TTC549 (cell line): Measurements from ENCODE around the gene SLC12A4.
"Not testable (repeated sequence)": the region's sequence is repeated elsewhere in the genome, so short reads cannot be mapped to it uniquely, and the experiment has no call there.

Source experiments
- FAIRE-seq: peaks from 2 replicates; lab custom pipeline; 2012; peaks lifted over from hg19 to GRCh38; lab: Jason Lieb, UNC

SLC12A4 gene

DNA sequence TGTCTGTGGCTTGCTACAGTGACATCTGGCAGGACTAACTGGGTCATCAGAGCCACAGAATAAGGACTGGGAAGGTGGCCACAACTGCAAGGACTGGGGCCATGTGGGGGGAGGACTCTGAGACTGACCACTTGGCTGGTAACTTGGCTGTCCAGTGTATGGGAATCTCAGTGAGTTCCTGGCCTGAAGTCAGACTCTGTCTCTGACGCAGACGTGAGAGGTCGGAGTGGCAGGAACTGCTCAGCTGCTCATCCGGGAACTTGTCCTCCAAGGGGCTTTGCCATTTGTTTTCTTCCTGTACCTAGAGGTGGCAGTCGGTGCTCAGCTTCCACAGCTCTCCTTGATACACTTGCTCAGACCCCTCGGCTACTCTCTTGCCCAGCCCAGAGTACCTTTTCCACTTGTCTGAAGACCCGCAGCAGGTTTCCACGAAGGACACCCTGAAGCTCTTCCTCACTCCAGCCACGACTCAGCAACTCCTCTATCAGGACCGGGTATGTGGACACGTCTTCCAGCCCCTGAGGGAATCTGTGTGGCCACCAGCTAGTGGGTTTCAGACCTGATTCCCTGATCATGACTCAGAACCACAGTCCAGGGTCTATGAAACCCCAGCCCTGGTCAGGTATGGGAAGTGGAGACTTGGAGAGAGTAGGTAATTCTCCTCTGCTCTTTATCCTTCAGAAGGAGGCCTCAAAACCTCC, 19.2 kb upstream of the SLC12A4 start:
- FAIRE-seq = no peak

DNA sequence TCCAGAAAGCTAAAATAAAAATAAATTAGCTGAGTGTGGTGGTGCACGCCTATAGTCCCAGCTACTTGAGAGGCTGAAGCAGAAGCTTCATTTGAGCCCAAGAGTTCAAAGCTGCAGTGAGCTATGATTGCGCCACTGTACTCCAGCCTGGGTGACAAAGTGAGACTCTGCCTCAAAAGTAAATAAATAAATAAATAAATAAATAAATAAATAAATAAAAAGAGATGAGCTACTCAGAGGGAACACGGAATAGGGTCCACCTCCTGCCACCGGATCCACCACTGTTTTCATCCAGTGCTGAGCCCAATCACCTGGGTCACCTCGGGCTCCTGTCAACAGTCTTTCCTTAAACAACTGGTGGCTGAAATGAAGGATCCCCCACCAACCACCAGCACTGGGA, 18.5 kb upstream of the SLC12A4 start:
- FAIRE-seq = no peak

DNA sequence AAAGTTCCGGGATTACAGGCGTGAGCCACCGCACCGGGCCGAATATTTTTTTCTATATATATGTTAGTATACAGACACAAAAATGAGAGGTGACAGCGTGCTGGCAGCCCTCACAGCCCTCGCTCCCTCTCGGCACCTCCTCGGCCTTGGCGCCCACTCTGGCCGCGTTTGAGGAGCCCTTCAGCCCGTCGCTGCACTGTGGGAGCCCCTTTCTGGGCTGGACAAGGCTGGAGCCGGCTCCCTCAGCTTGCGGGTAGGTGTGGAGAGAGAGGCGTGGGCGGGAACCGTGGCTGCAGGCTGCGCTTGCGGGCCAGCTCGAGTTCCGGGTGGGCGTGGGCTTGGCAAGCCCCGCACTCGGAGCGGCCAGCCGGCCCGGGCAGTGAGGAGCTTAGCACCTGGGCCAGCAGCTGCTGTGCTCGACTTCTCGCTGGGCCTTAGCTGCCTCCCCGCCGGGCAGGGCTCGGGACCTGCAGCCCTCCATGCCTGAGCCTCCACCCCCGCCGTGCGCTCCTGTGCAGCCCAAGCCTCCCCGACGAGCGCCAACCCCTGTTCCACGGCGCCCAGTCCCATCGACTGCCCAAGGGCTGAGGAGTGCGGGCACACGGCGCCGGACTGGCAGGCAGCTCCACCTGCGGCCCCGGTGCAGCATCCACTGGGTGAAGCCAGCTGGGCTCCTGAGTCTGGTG, 13.7 kb upstream of the SLC12A4 start:
- no peak for FAIRE-seq

DNA sequence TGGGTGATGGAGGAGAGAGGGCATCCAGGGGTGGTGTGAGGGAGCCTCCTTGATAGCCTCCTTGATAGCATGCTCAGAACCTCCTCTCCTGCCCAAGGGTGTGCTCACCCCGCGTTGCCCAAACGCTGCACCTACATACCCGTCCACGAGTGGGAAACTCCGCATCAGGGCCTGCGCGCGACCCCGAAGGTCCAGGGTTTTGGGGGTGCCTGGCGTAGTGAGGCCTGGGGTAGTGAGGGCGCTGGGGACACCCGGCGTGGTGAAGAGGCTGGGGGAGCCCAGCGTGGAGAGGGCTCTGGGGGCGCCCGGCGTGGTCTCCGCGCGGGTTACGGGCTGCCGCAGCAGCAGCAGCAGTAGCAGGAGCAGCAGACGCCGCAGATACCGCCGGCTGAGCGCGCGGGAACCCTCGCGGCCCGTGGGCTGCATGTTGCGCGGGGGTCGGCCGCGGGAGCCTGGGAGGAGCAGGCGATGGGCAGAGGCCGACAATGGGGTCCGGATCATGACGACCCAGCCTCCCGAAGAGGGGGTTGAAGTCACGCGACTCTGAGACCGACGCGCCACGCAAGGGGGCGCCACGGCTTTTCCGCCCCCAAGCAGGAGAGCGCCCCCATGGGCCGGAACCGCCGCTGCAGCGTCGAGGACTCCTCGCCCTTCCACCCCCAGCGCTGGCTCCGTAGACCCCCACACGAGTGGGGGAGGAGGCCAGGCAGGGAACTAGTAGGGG, 11.7 kb upstream of the SLC12A4 start, which contains the start of gene DPEP3:
Gene DPEP3 (minus strand): TSS at position 545 of the 724 bp plus-strand sequence. CDS start 119 bp downstream, at position 426.
- FAIRE-seq = no peak

DNA sequence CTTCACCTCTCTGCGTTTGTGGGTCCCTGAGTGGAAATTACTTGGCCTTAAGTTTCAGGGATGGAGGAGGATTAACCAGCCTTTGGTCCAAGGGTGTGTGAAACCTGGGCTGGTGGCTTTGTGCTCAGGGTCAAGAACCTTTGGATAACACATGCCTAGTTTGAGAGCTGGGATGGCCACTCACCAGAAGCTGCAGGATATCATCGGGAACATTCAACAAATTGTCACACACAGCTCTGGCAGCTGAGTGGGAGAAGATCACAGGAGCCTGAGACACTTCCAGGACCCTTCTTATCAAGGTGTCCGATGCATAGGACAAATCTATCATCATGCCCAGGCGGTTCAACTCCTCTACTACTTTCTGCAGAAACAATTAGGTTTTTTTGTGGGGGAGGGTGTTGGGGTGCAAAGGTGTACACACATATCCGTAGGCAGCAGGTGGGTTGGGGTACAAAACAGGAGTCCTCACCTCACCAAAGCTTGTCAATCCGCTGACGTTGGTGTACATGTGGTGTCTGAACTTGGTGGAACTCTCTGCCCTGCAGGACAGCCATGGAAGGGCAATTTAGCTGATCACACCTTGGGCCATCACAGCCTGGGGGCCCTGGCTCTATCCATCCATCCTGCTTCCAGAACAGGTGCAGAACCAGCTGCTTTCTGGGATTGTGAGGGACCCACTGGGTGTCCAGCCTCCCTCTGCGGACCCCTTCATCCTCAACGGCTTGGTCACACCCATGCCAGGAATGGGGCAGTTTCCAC, 9.2 kb upstream of the SLC12A4 start:
- no peak for FAIRE-seq

DNA sequence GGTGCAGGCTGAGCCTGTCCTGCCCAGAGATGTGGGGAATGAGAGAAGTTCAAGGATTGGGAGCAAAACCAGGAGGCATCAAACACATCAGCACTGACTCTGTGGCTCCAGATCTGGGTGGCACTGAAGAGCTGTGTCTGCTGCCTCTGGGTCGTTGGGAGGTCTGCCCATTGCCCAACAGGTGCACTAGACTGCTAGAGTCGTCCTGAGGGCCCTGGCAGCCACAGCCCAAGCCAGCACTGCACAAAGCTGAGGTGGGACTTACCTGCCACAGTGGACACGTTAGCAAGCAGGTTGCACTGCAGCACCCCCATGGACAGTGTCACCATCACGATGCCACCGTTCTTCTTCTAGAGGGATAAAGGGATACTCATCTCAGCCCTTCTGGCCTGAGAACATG, 8.6 kb upstream of the SLC12A4 start:
- no peak for FAIRE-seq

DNA sequence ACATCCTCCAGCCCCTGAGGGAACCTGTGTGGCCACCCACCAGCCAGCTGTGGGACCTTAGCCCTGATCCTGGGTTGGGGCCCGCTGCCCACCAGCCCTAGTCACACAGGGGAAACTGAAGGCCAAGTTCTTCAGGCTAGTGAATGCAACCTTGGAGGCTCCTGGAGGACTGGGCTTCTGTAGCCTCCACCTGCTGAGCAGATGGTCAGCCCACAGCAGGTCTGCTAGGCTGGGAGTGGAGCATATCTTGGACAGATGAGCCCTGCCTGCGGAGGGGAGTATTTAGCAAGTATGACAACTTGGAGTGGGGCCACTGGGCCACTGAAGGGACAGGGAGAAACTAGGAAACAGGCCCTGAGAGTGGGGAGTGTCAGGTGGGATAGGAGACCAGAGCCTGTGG, 7.8 kb upstream of the SLC12A4 start:
- FAIRE-seq = no peak

DNA sequence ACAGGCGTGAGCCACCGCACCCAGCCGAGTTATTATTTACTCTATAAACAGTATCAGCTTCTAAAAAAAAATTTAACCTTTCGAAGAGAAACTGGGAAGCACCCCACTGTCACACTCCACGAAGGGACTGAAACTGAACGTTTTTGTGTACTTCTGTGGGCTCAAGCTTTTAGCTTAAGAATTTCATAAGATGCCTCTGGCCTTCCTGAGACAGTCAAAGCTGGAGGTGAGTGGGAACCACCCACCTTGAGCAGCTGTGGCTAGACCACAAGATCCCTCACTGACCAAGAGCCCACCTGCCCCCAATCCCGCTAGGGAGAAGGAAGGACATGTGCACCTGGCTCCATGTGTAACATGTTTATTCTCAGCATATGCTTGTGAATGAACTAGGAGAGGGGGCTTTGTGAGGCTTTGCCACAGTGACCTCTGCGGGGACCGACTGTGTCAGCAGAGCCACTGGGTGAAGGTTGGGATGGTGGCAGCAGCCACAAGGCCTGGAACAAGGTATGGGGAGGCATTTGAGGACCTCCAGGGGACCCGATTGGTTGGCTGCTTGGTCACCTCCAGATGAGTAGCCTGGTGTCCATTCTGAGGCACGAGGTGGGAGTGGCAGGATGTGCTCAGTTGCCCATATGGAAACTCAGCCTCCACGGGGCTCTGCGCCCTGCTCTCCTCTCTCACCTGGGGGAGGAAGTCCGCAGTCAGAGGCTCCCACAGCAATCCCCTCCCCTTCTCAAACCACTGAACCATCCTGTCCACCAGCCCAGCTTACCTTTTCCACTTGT, 7.1 kb upstream of the SLC12A4 start:
- no peak for FAIRE-seq

DNA sequence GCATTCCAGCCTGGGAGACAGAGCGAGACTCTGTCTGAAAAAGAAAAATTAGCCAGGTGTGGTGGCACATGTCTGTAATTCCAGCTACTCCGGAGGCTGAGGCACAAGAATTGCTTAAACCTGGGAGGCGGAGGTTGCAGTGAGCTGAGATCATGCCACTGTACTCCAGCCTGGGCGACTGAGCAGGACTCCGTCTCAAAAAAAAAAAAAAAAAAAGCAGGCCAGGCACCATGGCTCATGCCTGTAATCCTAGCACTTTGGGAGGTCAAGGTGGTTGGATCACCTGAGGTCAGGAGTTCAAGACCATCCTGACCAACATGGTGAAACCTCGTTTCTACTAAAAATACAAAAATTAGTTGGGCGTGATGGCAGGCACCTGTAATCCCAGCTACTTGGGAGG, 3.8 kb upstream of the SLC12A4 start:
- not testable (repeated sequence) for FAIRE-seq

DNA sequence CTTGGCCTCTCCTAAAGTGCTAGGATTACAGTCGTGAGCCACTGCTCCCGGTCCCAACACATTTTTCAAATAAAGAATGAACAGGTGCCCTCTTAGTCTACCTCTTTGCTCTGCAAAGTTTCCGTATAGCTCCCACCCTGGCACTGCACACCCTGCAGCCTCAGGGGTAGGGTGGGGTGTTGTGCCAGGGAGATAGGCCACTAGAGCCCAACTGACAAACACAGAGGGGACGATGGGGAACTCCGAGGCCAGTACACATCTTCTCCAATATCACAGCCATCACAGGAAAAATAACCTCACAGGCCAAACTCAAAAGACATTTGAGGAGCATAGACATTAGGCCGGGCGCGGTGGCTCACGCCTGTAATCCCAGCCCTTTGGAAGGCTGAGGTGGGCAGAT, 2.7 kb upstream of the SLC12A4 start:
- FAIRE-seq = no peak

DNA sequence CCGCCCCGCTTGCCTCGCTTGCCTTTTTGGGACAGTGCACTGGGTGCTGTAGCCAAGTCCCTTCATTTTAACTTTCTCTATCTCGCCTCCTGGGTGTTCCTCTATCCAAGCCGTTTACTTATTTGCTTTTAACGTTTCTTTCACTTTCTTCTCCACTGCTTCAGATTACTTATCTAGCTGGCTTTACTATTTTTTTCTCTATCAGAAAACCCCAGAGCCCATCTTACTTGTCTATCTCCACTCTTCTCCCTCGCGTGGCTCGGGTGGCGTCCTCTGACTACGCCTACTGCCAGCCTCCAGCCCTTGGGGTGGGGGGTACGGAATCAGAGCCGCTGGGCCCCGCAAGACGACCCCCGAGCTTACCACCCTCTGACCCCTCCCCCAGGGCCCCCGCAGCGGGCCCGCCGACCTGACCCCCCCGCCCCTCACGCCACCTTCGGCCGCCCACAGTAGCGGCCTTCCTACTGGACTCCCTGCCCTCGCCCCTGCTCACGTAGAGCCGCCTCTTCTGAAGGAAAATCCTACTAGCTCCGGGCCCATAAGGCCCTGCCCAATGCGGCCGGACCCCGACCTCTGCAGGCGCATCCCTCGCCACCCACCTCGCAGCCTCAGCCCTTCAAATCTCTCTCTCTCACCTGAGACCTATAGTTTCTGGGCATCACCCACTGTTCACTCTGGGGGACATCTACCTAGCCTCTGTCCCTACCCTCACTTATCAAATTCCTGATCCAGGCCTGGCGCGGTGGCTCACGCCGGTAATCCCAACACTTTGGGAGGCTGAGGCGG, 1.0 kb upstream of the SLC12A4 start:
- FAIRE-seq = no peak

DNA sequence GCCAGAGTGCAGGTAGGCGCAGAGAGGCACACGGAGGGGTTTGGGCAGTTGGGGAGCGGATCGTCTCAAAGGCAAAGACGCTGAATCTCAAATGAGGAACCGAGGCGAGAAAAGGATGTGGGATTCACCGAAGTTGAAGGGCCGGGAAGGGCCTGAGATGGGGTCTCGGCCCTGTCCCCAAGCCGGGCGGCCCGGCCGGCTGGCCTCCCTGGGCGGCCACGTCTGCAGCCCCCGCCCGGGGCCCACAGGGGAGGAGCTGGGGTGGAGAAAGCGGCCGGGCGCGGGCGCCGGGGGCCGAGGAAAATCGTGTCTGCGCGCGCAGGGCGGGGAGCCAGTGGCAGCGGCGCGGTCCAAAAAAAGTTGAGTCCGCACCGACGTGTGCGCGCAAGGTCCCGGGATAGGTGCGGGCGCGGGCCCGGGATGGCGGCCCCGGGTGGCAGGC, 458 bp downstream of the SLC12A4 start:
- no peak for FAIRE-seq

DNA sequence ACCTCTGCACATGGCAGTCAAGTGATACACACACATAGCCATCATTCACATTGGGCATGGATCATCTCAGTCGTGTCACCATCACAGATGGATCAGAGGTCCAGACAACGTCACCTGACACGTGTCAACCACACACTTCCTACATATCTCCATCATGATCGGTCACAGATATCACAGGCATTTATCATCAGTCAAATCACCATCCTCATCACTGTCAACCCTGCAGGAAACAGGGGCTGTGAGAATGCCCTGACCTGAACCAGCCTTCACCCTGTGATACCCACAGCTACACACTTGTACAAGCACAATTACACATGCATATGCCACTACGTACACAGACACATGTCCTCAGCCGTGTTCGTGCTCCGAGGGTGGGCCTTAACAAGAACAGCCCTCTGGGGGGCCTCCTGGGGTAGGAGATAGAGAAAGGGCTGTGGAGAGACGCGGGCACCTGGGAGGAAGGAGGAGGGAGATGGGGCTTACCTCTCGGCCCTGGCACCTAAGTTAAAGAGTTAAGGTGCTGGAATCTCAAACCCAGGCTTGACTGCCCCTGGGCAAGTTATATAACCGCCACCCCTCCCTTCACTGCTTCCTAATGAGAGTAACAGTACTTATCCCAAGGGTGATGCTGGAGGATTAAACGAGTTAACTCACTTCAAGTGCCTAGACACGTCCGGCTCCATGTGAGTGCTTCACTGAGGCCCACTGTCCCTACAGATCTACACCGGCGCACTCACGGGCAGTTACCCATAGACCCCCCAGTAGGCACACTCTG, 1.1 kb downstream of the SLC12A4 start:
- FAIRE-seq = no peak

DNA sequence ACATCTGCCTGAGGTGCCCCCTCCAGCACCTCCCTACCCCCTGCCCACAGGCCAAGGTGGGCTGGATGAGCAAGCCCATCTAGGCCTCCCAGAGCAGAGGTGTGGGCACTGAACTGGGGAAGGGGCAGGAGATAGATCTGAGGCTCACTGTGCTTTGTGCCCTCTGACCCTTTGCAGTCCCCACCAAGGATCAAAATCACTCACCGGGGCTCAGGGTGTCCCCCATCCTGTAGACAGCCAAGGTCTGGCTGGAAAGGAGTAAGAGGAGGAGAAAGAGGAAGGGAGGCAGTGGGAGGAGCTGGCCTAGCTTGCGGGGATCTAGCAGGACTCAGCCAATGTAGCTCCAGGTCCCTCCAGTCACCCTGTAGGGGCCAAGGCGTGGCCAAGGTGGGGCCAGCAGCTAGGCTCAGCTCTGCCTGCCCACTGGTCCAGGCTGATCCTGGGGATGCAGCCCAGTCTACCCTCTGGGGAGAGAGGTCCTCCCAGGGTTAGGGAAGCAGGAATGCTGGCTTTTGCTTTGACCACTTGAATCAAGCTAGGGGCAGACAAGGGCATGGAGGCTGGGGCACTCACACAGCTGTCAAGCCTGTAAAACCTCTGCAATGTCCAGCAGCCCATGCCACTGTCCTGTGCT, 1.8 kb downstream of the SLC12A4 start:
- no peak for FAIRE-seq

DNA sequence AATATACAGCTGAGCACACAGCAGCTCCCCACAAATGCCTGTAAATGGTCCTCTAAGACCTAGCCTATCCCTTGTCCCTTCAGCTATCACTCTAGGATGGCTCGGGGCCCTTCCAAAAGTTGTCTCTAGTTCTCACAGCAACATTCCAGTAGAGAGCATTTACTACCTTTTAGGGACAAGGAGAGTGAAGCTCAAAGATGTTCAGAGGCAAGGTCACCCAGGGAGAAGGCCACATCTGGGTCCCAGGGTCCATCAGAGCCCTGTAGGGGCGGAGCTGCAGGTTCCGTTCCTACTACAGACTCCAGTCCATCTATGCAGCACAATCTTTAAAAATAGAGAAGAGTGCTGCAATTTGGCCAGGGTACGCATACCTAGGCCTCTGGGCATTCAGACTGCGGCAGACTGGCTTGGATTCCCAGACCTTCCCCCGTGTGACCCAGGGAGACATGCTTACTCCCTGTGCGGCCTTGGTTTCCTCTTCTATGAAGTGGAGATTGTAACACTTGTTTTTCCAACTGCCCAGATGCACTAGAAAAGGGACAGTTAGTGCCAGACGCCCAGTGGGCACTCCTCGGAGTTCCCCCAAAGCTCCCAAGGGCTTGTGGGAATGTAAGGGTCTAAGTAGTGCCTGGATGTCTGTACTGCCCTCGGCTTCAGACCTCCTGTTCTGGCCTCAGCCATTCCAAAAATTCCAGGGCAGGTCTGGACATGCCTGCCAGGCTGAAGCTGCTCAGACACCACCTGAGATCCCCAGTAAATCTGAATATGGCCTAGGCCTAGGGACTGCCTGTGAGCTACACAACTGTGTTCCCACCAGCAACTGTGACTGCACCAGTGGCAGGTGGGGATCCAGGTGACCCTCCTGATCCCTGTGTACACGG, 2.5 kb downstream of the SLC12A4 start:
- no peak for FAIRE-seq

DNA sequence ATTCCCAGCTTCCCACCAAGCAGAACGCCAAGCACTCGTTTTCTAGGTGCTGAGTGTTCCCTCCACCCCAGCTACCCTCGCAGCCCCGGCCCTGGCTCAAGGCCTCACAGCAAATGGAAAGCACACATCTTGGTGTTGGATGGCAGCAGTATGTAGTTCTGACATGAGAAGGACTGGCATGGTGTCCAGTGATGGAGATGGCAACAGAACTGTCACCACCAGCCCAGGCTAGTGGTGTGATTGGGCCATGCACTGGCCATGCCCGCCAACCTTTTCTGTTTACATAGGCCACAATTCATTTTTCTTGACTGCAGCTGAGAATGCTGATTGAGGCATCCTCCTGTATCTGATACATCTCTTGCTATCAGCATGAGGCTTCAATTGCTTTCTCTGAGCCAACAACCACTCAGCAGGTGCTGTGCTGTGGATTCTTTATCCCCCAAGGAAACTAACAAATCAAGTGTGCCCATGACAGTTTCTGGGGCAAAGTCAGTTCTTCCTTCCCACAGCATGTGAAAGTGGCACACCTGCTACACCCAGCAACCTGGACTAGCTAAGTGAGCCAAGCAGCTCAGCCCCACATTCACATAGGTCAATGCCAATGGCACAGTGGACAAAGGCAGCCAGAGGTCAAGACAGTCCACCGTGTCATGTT, 3.8 kb downstream of the SLC12A4 start:
- FAIRE-seq = no peak

DNA sequence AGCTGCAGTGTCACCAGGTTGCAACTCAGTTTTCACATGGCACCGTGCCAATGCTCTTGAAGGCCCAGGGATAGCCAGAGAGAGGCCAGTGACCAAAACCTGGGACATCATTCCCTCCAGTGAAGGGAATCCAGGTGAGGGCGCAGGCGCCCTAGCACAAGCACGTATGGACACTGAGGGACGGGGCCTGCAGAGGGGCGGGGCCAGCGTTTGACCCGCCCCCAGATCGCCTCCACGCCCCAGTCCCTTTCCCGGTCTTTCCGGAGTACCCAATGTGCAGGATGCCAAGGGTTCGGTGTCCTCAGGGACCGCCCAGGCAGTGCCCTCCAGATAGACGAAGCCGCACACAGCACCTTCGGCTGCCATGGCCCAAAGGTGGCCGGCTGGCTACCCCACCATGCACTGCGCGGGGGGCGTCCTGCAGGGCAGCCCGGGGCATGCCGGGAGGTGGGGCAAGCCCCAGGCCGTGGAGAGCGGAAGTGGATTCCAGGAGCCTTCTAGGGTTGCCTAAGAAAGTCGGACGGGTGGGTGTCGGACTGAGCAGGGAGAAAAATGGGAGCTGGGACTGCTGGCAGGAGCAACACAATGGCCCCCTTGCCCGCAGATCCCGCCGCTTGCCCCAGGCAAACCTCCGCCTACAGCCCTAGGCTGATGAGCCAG, 4.6 kb downstream of the SLC12A4 start:
- FAIRE-seq = no peak

DNA sequence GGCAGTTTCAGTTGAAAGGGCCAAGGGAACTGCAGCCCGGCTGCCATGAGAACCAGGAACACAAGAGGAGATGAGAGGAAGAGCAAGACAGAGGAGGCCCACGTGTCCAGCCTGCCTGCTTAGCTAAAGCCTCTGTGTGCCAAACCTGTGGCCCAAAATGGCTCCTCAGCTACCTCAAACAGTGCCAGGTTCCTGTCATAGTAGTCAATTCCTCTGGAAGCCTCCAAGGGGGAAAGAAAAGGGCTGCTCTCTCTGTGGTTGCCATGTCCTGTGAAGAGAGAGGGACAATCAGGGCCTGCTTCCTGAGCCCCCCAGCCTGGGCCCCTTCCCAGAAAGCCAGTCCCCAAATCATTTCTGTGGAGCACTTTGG, 5.2 kb downstream of the SLC12A4 start:
- no peak for FAIRE-seq
